Renal cortical epithelial cell (primary cell): ENCODE data around the gene CGB2. TPM values are rescaled to one million over a fixed set of nuclear protein-coding genes. Genes with fewer than 3 reads are reported as not detected.
"Not testable (repeated sequence)": the region's sequence is repeated elsewhere in the genome, so short reads cannot be mapped to it uniquely, and the experiment has no call there.

Source experiments
- DNase-seq: peaks from one replicate; pipeline ENCODE4 v3.0.0-alpha.2; 2011; ENCODE audit warnings: low read depth
- total RNA-seq: library from RNA; depleted of rRNA; stranded (reverse); fragments of >200 nt; gene quantifications from 2 replicates; pipeline ENCODE4 v1.2.3, GENCODE V29; 2014

The CGB2 gene
- total RNA-seq, result 1.0 TPM in 1 of 2 replicates, not detected in the other

GRCh38 chr19:49031642-49032301 lies at the start of gene CGB2:
Gene CGB2 (plus strand): TSS chr19:49031890. CDS start chr19:49032096, 206 bp downstream.
- not testable (repeated sequence) for DNase-seq

GRCh38 chr19:48982280-48982679 lies 49.4 kb upstream of the CGB2 start:
- no peak for DNase-seq

- no peak for DNase-seq
Measured at GRCh38 chr19:48985711-48986110, 46.0 kb upstream of the CGB2 start.

DNA sequence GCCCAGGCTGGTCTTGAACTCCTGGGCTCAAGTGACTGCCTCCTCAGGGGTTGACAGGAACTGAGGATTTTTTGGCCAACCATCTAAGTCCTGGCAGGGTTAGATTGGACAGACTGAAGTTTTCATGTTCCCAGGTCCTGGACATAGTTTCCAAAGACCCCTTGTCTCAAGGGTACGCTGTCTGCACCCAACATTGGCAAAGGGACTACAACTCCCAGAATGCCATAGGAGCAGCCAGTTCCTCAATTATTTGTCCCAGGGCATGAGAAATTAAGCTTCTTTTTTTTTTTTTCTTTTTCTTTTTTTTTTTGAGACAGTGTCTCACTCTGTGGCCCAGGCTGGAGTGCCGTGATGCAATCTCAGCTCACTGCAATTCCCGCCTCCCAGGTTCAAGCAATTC lies 45.5 kb upstream of the CGB2 start:
- DNase-seq, result no peak

DNA sequence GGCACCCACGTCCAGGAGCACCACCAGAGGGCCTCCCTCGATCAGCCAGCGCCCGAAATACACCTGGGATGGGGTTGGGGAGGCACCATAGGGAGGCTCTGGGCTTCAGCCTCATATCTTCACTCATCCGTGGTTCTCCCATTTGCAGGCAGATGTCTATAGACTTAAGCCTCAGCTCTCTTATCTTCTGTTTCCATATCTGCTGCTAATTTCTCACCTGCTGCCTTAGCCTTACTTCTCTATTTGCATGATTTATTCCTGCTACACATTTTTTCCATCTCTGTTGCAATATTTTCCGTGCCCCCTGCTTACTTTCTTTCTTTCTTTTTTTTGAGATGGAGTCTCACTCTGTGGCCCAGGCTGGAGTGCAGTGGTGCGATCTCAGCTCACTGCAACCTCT lies 44.4 kb upstream of the CGB2 start:
- DNase-seq, result no peak

- no peak for DNase-seq
Measured at GRCh38 chr19:48988286-48988685, 43.4 kb upstream of the CGB2 start.

DNA sequence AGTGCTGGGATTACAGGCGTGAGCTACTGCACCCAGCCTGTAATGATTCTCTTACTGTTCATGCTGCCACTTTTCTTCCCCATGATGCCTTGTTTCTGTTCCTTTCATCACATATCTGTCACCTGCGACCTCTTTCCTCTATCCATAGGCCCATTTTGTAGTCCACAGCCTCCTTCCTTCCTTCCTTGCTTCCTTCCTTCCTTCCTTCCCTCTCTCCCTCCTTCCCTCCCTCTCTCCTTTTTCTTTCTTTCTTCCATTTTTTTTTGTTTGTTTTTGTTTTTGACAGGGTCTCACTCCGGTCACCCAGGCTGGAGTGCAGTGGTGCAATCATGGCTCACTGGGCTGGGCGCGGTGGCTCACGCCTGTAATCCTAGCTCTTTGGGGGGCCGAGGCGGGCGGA lies 42.8 kb upstream of the CGB2 start:
- DNase-seq, result no peak

- DNase-seq, result no peak
Measured at GRCh38 chr19:48989701-48990291, 41.9 kb upstream of the CGB2 start.

- no peak for DNase-seq
Measured at GRCh38 chr19:48990400-48990799, 41.3 kb upstream of the CGB2 start.

- no peak for DNase-seq
Measured at GRCh38 chr19:48991011-48991609, 40.6 kb upstream of the CGB2 start.

GRCh38 chr19:48991873-48992580 lies 39.7 kb upstream of the CGB2 start:
- DNase-seq, result peak; percentile 77

DNA sequence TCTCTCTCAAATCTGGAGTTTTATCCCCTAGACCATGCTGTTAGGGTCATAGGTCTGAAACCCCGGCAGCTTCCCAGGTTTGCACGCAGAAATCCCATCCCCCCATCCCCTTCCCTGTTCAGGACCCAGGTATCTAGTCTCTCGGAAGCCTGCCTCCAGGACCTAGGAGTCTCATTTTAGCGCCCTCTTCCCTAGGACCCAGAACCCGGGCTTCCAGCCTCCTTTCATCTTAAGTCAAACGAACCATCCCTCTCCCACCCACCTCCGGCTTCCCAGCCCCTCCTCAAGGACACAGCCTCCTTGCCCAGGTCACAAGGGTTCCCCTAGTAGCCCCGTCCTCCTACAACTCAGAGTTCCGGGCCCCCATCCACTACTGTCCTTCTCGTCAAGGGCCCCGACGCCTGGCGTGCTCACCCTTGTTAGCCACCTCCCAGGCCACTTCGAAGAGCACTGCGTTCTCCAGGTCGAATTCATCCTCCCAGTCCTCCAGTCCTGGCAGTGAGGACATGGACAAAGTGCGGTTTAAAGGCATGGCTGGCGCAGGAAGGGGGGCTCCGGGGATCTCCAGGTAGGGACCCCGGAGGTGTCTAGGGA lies 39.0 kb upstream of the CGB2 start:
- no peak for DNase-seq

DNA sequence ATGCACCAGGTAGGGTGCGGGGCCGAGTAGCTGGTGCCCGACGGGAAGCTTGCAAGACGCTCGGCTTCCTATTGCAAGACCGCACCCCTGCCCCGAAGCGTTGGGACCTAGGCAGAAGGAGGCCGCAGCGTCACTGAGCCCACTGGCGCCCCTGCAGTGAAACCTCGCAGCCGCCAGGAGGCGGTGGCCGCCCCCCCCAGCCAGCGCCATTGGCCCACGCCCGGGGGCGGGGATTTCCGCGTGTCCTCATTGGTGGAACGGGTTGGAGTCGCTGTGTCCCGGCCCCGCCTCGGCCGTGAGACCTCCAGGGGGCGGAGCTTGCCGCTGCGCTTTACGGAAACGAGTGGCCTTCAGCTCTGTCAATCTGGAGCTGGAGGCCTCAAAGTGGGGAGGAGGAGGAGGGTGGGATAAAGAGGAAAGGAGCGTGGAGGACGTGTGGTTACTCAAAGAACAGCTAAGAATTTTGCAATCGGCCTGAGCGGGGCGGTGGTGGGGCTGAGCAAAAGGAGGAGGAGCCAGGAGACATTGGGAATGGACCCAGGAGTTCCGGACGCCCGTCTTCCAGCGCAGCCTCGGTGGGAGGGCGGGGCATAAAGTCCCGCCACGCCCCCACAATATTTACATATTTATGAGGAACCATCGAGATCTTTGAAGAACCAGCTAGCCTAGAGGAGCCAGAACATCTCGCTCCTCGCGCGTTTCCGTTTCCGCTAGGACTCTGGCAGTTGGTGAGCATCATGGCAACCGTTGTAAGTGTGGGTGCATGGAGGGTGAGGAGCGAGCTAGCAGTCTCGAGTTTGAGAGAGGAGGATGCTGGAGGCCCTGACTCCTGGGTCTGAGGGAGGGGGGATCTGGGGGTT lies 38.3 kb upstream of the CGB2 start, which contains the start of the genes GYS1 and RUVBL2:
Gene GYS1, minus strand, starts transcription at position 135 of the 860 bp plus-strand sequence. CDS start 197 bp downstream, outside the sequence.
Gene RUVBL2, plus strand, starts transcription at position 713 of the 860 bp plus-strand sequence. Its CDS starts 25 bp downstream, at position 738.
- DNase-seq, result peak; percentile 97

- DNase-seq, result no peak
Measured at GRCh38 chr19:48994035-48994386, 37.7 kb upstream of the CGB2 start.

GRCh38 chr19:48997972-48998371 lies 33.7 kb upstream of the CGB2 start:
- DNase-seq, result peak; percentile 54

GRCh38 chr19:48999481-49000325 lies 32.0 kb upstream of the CGB2 start:
- peak; percentile 49 for DNase-seq

- DNase-seq, result no peak
Measured at GRCh38 chr19:49004133-49004532, 27.6 kb upstream of the CGB2 start.

DNA sequence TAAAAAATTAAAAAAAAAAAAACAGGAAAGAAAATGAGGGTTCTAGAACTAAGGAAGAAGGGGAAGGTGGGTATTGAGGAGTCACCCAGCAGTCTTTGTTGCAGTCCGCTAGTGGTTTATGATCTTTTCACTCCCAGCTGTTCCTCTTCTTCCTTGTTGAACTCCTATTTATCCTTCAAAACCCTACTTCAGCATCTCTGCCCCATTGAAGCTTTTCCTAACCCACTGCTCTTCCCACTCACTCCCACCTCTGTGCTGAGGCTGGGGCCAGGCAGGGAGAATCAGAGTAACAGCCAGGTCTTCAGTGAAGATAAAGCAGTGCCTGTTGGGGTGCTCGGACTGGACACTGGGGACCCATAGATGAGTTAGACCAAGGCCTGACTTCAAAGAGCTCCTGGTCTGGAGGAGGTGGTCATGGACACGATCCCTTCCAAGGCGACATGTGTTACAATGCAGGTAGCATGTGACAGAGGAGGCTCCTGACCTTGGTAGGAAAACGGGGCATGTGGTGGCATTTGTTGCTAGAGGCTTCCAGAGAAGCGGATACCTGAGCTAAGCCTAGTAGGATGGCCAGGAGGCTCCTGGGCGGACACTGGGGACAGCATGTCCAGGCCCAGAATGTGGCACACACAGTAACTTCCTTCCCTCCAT lies 26.6 kb upstream of the CGB2 start:
- DNase-seq, result no peak

DNA sequence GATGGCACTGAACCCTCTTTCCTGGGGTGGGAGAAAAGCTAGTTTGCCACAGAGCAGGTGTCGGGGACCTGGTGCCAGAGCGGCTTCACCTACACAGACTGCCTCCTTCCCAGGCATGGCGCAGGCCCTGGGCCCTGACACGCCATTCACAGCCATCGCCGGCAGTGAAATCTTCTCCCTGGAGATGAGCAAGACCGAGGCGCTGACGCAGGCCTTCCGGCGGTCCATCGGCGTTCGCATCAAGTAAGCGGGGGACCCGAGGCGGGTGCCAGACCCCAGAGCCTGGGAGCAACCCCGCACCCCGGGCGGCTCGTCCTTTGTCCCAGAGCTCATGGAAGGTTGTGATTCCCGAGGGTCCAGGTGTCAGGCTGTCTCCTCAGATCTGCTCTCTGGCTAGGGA lies 24.8 kb upstream of the CGB2 start:
- no peak for DNase-seq

- DNase-seq, result no peak
Measured at GRCh38 chr19:49009828-49010227, 21.9 kb upstream of the CGB2 start.
